ENCODE data around the gene COL25A1. TPM values are rescaled to one million over a fixed set of nuclear protein-coding genes. Genes with fewer than 3 reads are reported as not detected.

COL25A1 gene
- polyA plus RNA-seq, 3 donors = 14.5 to 20.1 (median 17.1) TPM

DNA sequence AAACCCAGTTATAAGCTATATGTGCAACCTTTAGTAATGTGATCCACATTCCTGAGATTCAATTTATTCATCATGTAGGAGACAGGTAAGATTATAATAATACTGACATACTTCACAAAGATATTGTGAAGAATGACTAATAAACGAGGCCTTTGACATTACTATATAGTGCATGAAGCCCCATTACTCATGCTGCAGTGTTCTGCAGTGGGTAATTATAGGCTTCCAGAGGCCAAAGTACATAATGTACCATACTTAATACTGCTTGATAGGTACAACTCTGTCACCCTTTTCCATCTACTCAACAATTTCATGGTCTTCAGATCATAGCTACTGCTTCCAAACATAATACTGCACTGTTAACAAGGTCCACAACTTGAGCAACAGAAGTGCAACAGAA lies 68.9 kb downstream of the COL25A1 start:
- DNase-seq (ENCODE audit: extremely low read depth in 1 of 11, low read depth in 9 of 11, low spot score in 4 of 11) = no peak

DNA sequence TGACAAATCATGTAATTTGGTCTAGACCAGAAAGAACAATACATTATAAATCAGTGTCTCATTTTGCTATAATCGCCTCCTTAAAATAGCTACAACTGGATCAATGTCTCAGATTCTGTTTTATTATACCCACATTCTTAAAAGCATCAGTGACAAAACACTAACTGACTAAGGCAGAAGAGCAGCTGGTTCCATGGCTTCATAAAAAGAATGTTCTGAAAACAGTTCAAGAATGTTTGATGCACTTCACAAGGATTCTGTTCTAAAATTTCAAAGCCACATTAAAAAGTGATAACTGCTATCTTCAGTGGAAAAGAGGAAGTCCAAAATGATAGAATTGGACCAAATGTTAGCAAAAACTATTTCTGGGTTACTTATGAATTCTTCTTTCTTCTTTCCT lies 69.8 kb downstream of the COL25A1 start:
- DNase-seq (ENCODE audit: extremely low read depth in 1 of 11, low read depth in 9 of 11, low spot score in 4 of 11) = no peak

DNA sequence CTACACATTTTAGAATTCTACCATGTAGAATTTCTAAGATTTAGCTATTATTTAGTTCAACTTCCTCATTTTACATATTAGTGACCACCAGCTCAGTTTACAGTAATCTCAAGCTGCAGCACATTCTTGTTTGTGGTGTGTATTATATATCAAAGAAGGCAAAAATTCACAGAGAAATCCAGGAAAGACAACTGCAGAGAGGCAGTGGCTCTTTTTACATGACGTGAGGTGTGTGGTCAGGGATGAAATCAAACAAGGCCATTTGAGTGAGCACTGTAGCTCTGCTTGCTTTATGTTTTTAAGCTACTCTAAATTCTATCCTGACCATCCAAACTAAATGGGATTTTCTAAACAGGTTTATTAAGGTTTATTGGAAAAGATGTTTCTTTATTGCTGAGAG lies 71.1 kb downstream of the COL25A1 start:
- no peak for DNase-seq (ENCODE audit: extremely low read depth in 1 of 11, low read depth in 9 of 11, low spot score in 4 of 11)

DNA sequence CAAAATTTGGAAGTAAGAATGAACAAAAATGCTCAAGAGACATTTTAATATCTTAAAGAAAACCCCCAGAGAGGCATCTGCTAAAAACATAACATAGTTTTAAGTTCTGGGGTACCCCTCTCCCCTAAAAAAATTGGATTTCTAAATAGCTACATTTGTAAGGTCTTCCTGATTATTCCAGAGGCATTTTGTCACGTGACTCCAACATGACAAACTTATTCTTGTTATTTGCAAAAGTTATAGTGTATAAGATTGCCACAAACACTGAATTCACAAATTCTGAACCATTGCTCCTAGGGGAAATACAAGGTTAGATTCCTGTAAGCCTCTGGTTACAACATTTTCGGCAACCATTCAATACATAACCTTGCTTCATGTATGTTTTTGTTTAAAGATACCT lies 73.4 kb downstream of the COL25A1 start:
- no peak for DNase-seq (ENCODE audit: extremely low read depth in 1 of 11, low read depth in 9 of 11, low spot score in 4 of 11)

DNA sequence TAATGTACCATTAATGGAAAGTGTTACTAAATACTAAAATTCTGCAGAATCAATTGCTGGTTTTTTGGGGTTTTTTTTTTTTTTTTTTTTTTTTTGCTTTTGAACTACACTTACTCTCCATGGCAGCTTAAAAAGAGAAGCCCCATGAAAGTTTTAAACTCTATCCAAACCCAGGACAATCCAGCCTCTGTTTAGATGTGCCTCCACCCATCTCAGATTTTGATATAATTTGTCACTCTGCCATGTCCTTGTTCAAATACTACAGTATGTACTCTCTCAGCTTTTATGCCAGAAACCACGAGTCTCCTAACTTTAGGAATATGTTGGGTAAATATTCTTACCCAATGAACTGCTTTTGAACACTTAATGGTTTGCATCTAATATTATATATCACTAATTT lies 84.2 kb downstream of the COL25A1 start:
- no peak for DNase-seq (ENCODE audit: extremely low read depth in 1 of 11, low read depth in 9 of 11, low spot score in 4 of 11)

DNA sequence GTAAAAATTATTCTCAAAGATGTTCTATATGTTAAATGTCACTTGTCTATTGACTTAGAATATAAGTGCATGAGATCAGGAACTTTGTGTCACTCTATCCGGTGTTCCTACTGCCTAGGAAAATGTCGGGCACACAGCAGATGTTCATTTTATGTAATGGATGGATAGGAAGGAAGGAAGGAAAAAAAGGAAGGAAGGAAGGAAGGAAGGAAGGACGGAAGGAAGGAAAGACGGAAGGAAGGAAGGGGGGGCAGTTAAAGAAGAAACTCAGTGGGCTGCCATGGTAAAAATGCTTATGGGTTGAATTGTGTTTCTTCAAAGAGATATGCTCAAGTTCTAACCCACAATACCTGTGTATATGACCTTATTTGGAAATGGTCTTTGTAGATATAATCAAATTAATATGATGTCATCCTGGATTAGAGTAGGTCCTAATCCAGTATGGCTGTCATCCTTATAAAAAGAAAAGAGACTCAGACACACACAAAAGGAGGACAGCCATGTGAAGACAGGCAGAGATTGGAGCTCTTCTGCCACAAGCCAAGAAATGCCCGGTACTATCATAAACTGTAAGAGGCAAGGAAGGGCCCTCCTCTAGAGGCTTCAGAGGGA lies 86.3 kb downstream of the COL25A1 start:
- no peak for DNase-seq (ENCODE audit: extremely low read depth in 1 of 11, low read depth in 9 of 11, low spot score in 4 of 11)

DNA sequence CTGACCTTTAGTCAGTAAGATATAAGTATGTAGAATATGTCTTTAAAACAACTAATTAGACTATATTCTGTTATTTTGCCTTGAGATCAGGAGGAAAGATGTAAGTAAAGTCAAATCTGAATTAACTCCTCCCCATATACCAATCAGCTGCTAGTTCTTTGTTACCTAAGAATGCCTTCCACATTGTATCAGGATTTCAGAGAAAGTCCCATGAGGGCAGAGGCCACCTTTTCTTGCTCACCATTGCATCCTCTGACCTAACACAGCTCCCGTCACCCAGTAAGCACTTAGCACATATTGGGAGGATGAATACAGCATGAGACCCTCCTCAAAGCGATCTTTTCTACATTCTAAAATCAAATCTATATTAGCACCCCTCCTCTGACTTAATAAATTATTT lies 87.0 kb downstream of the COL25A1 start:
- no peak for DNase-seq (ENCODE audit: extremely low read depth in 1 of 11, low read depth in 9 of 11, low spot score in 4 of 11)

DNA sequence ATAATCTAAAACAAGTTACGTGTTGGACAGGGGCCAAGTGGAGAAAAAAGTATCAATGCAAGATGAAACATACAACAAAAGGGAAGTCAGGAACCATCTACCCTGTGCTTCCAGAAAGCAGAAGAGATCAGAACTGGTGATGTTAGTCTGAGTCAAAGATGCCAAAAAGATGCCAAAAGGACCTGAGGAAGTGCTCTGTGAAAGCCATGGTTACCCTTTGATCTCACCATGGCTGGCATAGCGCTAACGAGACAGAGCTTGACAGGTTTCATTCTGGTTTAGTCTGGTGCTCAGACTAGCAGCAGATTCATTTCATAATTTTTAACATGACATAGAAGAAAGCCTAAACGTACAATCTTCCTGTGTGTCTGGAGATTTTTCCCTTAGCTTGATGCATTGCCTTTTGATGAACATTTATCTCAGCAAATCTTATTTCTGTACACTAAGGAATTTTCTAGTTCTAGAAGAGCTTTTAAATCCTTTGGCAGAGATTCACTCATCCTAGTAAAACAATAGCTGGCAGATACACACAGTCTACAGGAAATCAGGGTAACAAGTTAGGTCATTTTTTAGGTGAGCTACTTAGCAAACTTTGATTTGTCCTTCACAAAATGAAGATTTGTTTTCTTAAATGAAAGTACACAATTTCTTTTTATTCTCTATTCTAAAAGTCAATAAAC lies 87.7 kb downstream of the COL25A1 start:
- DNase-seq (ENCODE audit: extremely low read depth in 1 of 11, low read depth in 9 of 11, low spot score in 4 of 11) = no peak

DNA sequence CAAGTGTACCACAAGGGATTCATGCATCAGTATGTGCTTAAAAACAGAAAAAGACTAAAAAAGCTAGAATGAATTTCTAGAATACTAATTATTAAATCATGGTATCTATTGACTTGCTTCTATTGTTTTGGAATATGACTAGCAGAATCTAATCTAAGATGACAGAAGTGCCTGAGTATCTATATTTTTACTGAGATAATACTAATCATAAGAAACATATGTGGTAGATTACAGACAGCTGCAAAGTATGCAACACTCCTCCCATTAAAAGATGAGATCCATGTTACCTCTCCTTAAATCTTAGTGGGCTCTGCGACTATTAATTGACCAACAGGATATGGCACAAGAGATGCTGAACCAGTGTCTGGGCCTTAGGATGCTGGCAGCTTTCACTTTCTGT lies 89.4 kb downstream of the COL25A1 start:
- no peak for DNase-seq (ENCODE audit: extremely low read depth in 1 of 11, low read depth in 9 of 11, low spot score in 4 of 11)

DNA sequence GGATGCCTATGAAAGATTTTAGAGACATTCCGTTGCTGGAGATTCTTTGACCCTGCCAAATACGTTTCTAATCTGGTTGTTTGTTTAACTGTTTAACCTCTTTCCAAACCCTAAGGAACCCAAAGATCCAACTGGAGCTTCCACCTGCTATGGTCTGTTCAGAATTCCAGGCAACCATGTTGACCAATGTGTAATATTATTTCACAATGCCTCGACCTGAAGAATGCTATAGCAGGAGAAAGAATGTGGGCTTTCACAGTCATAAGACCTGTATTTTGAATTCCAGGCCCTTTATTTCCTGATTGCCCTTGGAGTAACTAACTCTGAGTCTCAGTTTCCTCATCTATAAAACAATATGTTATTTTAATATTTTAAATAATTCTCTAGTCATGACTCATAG lies 90.8 kb downstream of the COL25A1 start:
- no peak for DNase-seq (ENCODE audit: extremely low read depth in 1 of 11, low read depth in 9 of 11, low spot score in 4 of 11)

DNA sequence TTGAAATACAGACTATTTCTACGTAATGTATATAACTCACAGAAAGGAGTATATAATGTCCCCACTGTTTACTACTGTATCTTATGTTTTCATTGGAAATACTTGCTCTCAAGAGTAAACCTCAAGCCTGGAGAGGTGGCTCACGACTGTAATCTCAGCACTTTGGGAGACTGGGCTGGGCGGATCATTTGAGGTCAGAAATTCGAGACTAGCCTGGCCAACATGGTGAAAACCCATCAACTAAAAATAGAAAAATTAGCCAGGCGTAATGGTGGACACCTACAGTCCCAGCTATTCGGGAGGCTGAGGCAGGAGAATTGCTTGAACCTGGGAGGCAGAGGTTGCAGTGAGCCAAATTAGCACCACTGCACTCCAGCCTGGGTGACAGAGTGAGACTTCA lies 92.8 kb downstream of the COL25A1 start:
- DNase-seq (ENCODE audit: extremely low read depth in 1 of 11, low read depth in 9 of 11, low spot score in 4 of 11) = no peak

DNA sequence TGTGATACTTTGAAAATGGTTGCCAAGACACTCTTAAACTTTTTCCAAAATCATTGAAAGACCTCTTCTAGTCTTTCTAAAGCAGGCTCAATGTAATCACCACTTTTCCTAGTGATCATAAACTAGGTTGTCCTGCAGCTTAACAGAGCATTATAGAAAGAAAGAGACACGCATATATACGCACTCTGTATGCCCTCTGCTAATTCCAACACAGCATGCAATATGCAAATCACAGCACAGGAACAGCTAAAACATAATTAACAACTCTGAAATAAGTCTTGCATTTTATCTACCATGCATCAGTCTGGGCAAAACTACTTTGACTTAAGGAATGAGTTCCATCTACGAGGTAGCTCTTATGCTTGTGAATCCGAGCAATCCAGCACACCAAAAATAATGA lies 94.6 kb downstream of the COL25A1 start:
- no peak for DNase-seq (ENCODE audit: extremely low read depth in 1 of 11, low read depth in 9 of 11, low spot score in 4 of 11)

DNA sequence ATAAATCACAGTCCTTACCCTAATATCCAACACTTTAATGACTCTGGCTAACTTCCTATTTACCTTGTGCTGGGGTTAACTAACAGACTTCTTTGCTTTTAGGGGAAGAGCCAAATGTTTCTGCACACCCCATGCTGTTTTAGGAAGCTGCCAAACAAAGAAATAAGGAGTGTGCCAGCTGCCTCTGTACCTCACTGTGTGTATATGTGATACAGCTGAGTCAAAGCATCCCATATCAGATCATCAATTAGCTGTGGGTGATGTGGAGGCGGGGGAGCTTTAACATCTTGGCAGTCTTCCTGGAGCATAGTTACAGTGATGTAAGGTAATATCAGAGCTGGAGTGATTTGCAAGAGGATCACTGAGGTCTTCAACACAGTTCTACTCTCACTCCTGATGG lies 95.4 kb downstream of the COL25A1 start:
- peak in 4 of 11 donors; percentile 21 to 61 (median 30) for DNase-seq (ENCODE audit: extremely low read depth in 1 of 11, low read depth in 9 of 11, low spot score in 4 of 11)

DNA sequence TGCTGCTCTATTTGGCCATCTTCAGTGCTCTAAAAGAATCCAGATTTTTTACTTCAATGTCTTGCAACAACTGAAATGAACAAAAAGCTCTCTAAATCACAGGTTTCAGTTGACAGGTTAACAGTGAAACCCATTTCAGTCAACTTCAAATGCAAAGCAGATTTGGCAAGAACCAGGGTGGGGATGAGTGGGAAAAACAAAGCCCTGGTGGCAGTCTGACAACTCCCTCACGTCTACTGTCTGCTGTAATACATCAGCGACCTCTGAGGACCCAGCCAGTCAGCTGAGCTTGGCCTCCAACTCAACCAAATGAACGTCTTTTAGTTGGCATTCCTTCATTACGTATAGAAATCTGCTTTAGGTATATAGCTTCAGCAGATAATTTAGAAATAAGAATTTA lies 95.8 kb downstream of the COL25A1 start:
- DNase-seq (ENCODE audit: extremely low read depth in 1 of 11, low read depth in 9 of 11, low spot score in 4 of 11) = peak in 2 of 11 donors; percentile 12 to 32

DNA sequence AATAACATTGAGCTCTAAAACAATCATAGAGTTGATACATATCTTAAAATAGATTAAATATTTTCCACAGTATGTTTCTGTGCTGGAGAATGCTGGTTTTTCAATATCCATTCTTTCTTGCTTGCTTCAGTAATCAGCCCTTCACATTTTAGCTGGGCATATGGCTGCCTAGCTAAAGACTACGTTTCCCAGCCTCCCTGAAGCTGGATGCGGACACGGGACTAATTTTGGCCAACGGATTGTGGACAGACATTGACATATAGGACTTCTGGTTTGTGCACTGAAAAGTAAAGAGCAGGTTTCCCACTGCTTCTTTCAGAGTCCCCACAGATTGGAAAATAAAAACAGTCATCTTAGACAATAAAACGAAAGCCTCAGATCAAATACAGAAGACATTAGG lies 97.3 kb downstream of the COL25A1 start:
- peak in 1 of 11 donors; percentile 9 for DNase-seq (ENCODE audit: extremely low read depth in 1 of 11, low read depth in 9 of 11, low spot score in 4 of 11)

DNA sequence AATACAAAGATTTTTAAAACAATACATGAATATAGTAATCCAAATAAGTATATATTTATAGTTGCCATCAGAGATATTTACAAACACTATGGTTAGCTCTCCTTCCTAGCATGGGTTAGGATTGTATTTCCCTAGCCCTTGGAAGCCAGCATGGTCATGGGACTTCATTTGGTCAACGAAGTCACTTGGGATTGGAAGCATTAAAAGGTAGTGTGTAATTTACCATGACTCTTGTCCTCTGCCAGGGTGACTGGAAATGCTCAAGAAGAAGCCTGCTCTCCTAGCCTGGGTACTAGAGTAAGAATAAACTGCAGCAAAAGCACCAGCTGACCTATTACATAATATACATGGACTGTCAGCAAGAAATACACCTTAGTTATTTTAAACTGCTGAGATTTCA lies 102.9 kb downstream of the COL25A1 start:
- no peak for DNase-seq (ENCODE audit: extremely low read depth in 1 of 11, low read depth in 9 of 11, low spot score in 4 of 11)

DNA sequence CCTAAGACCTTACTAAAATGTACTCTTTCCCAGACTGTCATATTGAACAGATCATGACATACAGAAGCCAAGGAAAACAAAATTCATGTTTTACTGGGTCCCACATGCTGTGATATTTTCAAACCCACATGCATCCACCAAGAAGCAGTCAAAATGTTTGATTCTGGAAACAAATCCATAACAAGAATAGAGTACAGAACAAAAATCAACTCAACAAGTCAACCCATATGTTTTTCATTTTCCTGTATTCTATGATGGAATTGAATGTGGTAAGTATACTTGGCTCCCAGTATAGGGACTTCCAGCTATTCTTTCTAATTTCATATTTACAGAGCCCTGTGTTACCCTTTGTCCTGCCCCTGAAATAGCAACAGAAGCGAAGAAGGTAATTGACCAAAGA lies 106.8 kb downstream of the COL25A1 start:
- no peak for DNase-seq (ENCODE audit: extremely low read depth in 1 of 11, low read depth in 9 of 11, low spot score in 4 of 11)

DNA sequence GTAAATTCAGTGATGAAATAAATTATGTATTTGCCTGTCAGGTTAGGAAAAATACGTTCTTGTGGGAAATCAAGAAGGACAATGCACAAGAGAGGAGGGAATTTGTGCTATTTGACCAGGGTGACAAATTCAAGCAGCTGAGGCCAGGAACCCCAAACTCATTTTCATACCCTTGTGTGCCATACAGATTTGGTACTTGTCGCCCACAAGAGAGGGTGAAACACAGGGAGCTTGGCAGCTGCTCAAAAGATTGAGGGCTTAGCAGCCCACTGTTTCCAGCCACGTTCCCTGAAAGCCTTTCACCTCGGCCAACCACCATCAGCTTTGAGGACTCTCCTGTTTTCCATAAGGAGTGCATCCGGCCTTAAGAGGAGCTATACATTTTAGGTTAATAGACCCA lies 111.2 kb downstream of the COL25A1 start:
- DNase-seq (ENCODE audit: extremely low read depth in 1 of 11, low read depth in 9 of 11, low spot score in 4 of 11) = no peak

DNA sequence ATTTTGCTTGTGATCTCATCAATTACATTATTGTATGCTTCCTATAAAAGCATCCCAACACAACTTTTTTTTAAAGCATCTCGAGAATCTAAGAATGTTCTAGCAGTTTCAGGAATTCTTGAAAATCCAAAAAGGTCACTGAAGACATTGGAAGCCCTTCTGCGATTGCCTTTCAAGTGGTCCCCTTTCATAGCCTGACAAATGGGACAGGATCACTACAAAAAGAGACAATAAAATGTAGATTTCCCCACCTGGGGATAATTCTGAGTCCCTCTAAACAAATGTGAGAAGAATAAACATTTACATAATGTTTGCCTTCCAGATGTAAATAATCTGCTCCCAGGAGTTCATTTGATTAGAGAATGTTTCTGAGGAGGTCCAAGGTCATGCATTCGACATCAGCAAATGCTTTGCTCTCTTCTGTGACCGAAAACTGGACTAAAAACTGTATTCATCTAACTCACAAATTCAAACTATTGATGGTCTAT lies 116.0 kb downstream of the COL25A1 start:
- no peak for DNase-seq (ENCODE audit: extremely low read depth in 1 of 11, low read depth in 9 of 11, low spot score in 4 of 11)

DNA sequence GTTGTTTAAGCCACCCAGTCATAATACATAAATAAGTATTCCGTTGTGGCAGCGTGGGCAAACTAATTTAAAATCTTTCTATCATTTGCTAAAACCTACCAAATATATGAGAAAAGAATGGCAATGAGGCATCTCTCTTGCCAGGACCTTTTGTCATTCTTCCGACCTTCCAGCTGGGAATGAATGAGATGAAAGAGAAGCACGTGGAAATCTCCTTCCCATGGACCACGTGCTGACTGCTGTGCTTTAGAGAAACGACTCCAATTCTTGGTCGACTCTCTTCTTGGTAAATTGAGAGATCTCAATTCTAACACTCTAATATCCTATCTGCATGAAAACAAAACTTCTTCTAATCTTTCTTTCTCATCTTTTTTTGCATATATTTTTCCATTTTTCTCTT lies 116.5 kb downstream of the COL25A1 start:
- DNase-seq (ENCODE audit: extremely low read depth in 1 of 11, low read depth in 9 of 11, low spot score in 4 of 11) = no peak

DNA sequence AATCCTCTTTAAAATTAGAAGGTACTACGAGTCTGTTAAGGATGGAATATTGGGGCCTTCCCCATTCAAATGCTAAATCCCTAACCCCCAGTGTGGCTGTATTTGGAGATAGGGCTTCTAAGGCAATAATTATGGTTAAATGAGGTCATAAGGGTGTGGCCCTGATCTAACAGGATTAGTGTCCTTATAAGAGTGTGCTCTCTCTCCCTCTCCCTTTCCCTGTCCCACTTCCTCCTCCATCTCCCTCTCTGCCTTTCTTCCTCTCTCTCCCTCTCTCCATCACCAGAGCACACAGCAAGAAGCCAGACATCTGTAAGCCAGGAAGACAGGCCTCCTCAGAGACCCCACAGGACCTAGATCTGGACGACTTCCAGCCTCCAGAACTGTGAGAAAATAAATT lies 116.9 kb downstream of the COL25A1 start:
- no peak for DNase-seq (ENCODE audit: extremely low read depth in 1 of 11, low read depth in 9 of 11, low spot score in 4 of 11)

Measured in renal cortex interstitium (tissue), 11 donors.